GM12878 (cell line): ENCODE results near the gene STYXL1. TPM values are rescaled to one million over a fixed set of nuclear protein-coding genes. Genes with fewer than 3 reads are reported as not detected.

Experiments
- ATAC-seq: fragments of 200-7000 bp; cut with Tn5 transposase; 3 replicates; pipeline ENCODE4 v1.9.1; 2020; ENCODE audit warnings: mild to moderate bottlenecking, moderate library complexity
- BruUV-seq: library from RNA; stranded (reverse); fragments of 400-500 nt; replicated peaks from 2 replicates; lab custom pipeline; 2021; lab: Mats Ljungman, UMichigan
- CTCF ChIA-PET: fragments of 300-600 bp; sonication (Branson Sonifier 250); formaldehyde crosslinking; extraction: SDS; loops from one replicate; lab custom pipeline; 2021; ENCODE audit warnings: inconsistent platforms; lab: Yijun Ruan, JAX
- POLR2A ChIA-PET: fragments of 350-600 bp; formaldehyde crosslinking; extraction: SDS; loops from one replicate; lab custom pipeline; 2021; ENCODE audit warnings: inconsistent platforms; lab: Charles Lee
- RAD21 ChIA-PET: fragments of 300-600 bp; sonication (Branson Sonifier 250); formaldehyde crosslinking; loops from one replicate; lab custom pipeline; 2023; ENCODE audit warnings: antibody characterized with exemption; ENCODE audit not compliant: unreplicated experiment; lab: Charles Lee
- SMC1A ChIA-PET: fragments of 300-600 bp; sonication (Branson Sonifier 250); formaldehyde crosslinking; loops from one replicate; lab custom pipeline; 2023; ENCODE audit not compliant: unreplicated experiment, uncharacterized antibody; lab: Charles Lee
- DNase-seq: peaks from one replicate; pipeline ENCODE4 v3.0.0-alpha.2; 2011; ENCODE audit warnings: low read depth, low spot score
- FAIRE-seq: peaks from 3 replicates; lab custom pipeline; 2011; peaks lifted over from hg19 to GRCh38; lab: Jason Lieb, UNC
- H2AFZ ChIP-seq: 2 replicates; pipeline ENCODE4 v1.6.0; 2011; ENCODE audit warnings: low read depth, low read length, control low read depth; ENCODE audit not compliant: control insufficient read depth
- H3K27ac ChIP-seq: 2 replicates; pipeline ENCODE4 v1.5.1; 2011; ENCODE audit warnings: control low read depth; ENCODE audit not compliant: control insufficient read depth, insufficient read depth
- H3K27me3 ChIP-seq, 2 experiments: replicated peaks in 1 of 2; 2 replicates each; pipeline versions ENCODE4 v1.6.0 to v1.6.1; 2011; ENCODE audit warnings: low read length in 1 of 2; ENCODE audit not compliant: control insufficient read depth in 2 of 2, insufficient read depth in 2 of 2
- H3K36me3 ChIP-seq, 2 experiments: 2 replicates each; pipeline ENCODE4 v1.5.1; 2011; ENCODE audit warnings: low read length in 1 of 2; ENCODE audit not compliant: control insufficient read depth in 2 of 2, insufficient read depth in 2 of 2
- H3K4me1 ChIP-seq: 2 replicates; pipeline ENCODE4 v1.6.1; 2011; ENCODE audit warnings: mild to moderate bottlenecking, low read length, moderate library complexity, mixed read lengths; ENCODE audit not compliant: control insufficient read depth, insufficient read depth
- H3K4me2 ChIP-seq: 2 replicates; pipeline ENCODE4 v1.6.0; 2011; ENCODE audit warnings: control low read depth; ENCODE audit not compliant: control insufficient read depth, insufficient read depth
- H3K4me3 ChIP-seq: fragments of 200-600 bp; sonication (generic); 2 replicates; pipeline ENCODE4 v1.5.1; 2016
- H3K79me2 ChIP-seq: 2 replicates; pipeline ENCODE4 v1.6.0; 2011; ENCODE audit warnings: low read length; ENCODE audit not compliant: control insufficient read depth, insufficient read depth
- H3K9ac ChIP-seq: 2 replicates; pipeline ENCODE4 v1.8.0; 2011; ENCODE audit warnings: low read length, control low read depth, mixed read lengths; ENCODE audit not compliant: control insufficient read depth, insufficient read depth
- H3K9me3 ChIP-seq: replicated peaks from 3 replicates; pipeline ENCODE4 v1.5.1; 2011; ENCODE audit warnings: mild to moderate bottlenecking, low read length; ENCODE audit not compliant: control insufficient read depth, insufficient read depth
- H4K20me1 ChIP-seq: 2 replicates; pipeline ENCODE4 v1.6.0; 2011; ENCODE audit not compliant: control insufficient read depth, insufficient read depth
- ATF3 ChIP-seq: IDR thresholded peaks from 2 replicates; pipeline ENCODE4 v1.6.1; 2011; ENCODE audit warnings: low read depth, mild to moderate bottlenecking, low read length, moderate library complexity, borderline replicate concordance; ENCODE audit errors: extremely low read depth
- CTCF ChIP-seq, 3 experiments: IDR thresholded peaks in 2 of 3; conservative IDR thresholded peaks in 1 of 3; 2 replicates each; pipeline ENCODE4 v1.5.1; 2011; ENCODE audit warnings: low read depth in 3 of 3, low read length in 3 of 3, mild to moderate bottlenecking in 3 of 3, control low read depth in 2 of 3, moderate library complexity in 2 of 3, inconsistent platforms in 1 of 3, mixed read lengths in 1 of 3; ENCODE audit not compliant: control insufficient read depth in 2 of 3, insufficient read depth in 1 of 3; ENCODE audit errors: extremely low read depth in 1 of 3
- HDAC2 ChIP-seq: fragments of 200-600 bp; sonication (generic); IDR thresholded peaks from 2 replicates; pipeline ENCODE4 v1.6.1; 2017
- IRF5 ChIP-seq: fragments of 450-650 bp; IDR thresholded peaks from 2 replicates; pipeline ENCODE4 v1.6.1; 2017; ENCODE audit warnings: borderline replicate concordance
- MTA3 ChIP-seq: IDR thresholded peaks from 2 replicates; pipeline ENCODE4 v1.6.1; 2012; ENCODE audit warnings: low read length, inconsistent platforms, borderline replicate concordance
- NRF1 ChIP-seq: conservative IDR thresholded peaks from 2 replicates; pipeline ENCODE4 v1.6.1; 2011; ENCODE audit warnings: mild to moderate bottlenecking, low read depth, low read length, improper control_type of control experiment
- STAT1 ChIP-seq: fragments of 450-650 bp; conservative IDR thresholded peaks from 2 replicates; pipeline ENCODE4 v1.6.1; 2014; ENCODE audit warnings: antibody characterized with exemption, mild to moderate bottlenecking
- WRNIP1 ChIP-seq: IDR thresholded peaks from 2 replicates; pipeline ENCODE4 v1.6.1; 2011; ENCODE audit warnings: low read depth, low read length, improper control_type of control experiment, borderline replicate concordance
- ZNF217 ChIP-seq: fragments of 450-650 bp; IDR thresholded peaks from 2 replicates; pipeline ENCODE4 v1.6.1; 2017; ENCODE audit warnings: antibody characterized with exemption, mild to moderate bottlenecking
- WGBS: methylation state at CpG from one replicate; pipeline ENCODE4 v1.1.6; 2016; ENCODE audit warnings: low lambda C conversion rate; ENCODE audit not compliant: insufficient replicate concordance, insufficient coverage; ENCODE audit errors: missing lambda C conversion rate; 5-methylcytosine and 5-hydroxymethylcytosine counted together
- in situ Hi-C: fragments of 300-500 bp; cut with MboI; formaldehyde crosslinking; loops from 9 replicates; pipeline ENCODE4 v1.14.3; 2018; ENCODE audit warnings: mixed read lengths
- intact Hi-C: fragments of 100-400 bp; cut with micrococcal nuclease; formaldehyde crosslinking; loops from one replicate; pipeline ENCODE4 v1.14.2; 2022; ENCODE audit not compliant: unreplicated experiment
- polyA plus RNA-seq, 11 experiments: library from polyadenylated mRNA; depleted of rRNA in 4 of 11; unstranded in 6 of 11; stranded (reverse) in 5 of 11; fragments of >200 nt; fragmentation: Nextera tagmentation in 4 of 11; fragmentation: Illumina TruSeq in 1 of 11; extraction: Ambion mirVana in 4 of 11; extraction: Trizol in 1 of 11; gene quantifications; 1 replicate in 1 of 11; 2 replicates in 10 of 11; pipeline versions ENCODE4 v1.2.1 to v1.2.3, GENCODE V29; 2011 to 2016; ENCODE audit warnings: inconsistent platforms in 2 of 11, missing spikeins in 2 of 11, low read depth in 1 of 11
- total RNA-seq, 4 experiments: library from RNA; depleted of rRNA in 3 of 4; stranded (reverse); fragments of >200 nt in 3 of 4; fragmentation: Illumina TruSeq in 1 of 4; extraction: Trizol in 1 of 4; gene quantifications; 2 replicates each; pipeline versions ENCODE4 v1.2.1 to v1.2.3, GENCODE V29; 2013 to 2021
- TF ChIP-seq, protein P1 (sequence below): IDR thresholded peaks from 2 replicates; pipeline ENCODE4 v1.6.1; 2012; ENCODE audit warnings: low read length, inconsistent platforms

The STYXL1 gene
- total and polyA plus RNA-seq, 10 of the 15 experiments (the other 5 are each of a cell fraction or from before 2014, with no cell fraction given), result 18.4 to 65.9 (median 40.7) TPM

- TF ChIP-seq CTCF (IDR thresholded peaks at IDR 0.05 in 2 of 3, conservative IDR thresholded peaks at IDR 0.05 in 1 of 3; ENCODE audit: control insufficient read depth in 2 of 3, extremely low read depth in 1 of 3, insufficient read depth in 1 of 3, low read depth in 3 of 3, low read length in 3 of 3) (no peak), STAT1 (no peak), NRF1 (no peak), ATF3 (no peak)
- TF ChIP-seq, protein P1, sequence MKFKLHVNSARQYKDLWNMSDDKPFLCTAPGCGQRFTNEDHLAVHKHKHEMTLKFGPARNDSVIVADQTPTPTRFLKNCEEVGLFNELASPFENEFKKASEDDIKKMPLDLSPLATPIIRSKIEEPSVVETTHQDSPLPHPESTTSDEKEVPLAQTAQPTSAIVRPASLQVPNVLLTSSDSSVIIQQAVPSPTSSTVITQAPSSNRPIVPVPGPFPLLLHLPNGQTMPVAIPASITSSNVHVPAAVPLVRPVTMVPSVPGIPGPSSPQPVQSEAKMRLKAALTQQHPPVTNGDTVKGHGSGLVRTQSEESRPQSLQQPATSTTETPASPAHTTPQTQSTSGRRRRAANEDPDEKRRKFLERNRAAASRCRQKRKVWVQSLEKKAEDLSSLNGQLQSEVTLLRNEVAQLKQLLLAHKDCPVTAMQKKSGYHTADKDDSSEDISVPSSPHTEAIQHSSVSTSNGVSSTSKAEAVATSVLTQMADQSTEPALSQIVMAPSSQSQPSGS, result no peak
Measured at GRCh38 chr7:75986147-75986781, 61.5 kb downstream of the STYXL1 start (continued).

- FAIRE-seq (no peak), DNase-seq (no peak), ATAC-seq (no peak)
- Histone ChIP-seq H2AFZ (no peak overlapping the region), H3K4me2 (no peak overlapping the region), H3K4me1 (no peaks in the 10 kb centered on the region; the same call in 1 of the 2 replicates), H3K27me3 (no peaks in the 10 kb centered on the region), H3K27ac (no peak overlapping the region), H3K4me3 (no peak overlapping the region), H3K9ac (no peak overlapping the region), H4K20me1 (no peaks in the 10 kb centered on the region), H3K9me3 (no peaks in the 10 kb centered on the region), H3K79me2 (no peaks in the 10 kb centered on the region), H3K36me3 (peaks cover 3 to 24% of the 10 kb centered on the region in 2 experiments; a peak in 3 of 4 replicates)
- ChIA-PET RAD21 (no interaction called here), POLR2A (no interaction called here), CTCF (interaction anchor here (0.7 kb wide), 1 partner anchor 109 kb away, joined by 3 read pairs; no protein-coding TSS in a partner anchor), SMC1A (no interaction called here)
- in situ Hi-C loops (no loop called here), intact Hi-C loops (no loop called here)
- 94% methylated on average over 41 of the region's 41 CpGs for WGBS
- BruUV-seq, result TSS peak; percentile 69
- no peak for TF ChIP-seq MTA3
- TF ChIP-seq HDAC2, result no peak
- TF ChIP-seq IRF5, result no peak
- no peak for TF ChIP-seq WRNIP1
- no peak for TF ChIP-seq ZNF217
Measured at GRCh38 chr7:75985518-75986146, 62.2 kb downstream of the STYXL1 start.
